Aorta (tissue), 5 donors: ENCODE data around the gene ZFP42. TPM values are rescaled to one million over a fixed set of nuclear protein-coding genes. Genes with fewer than 3 reads are reported as not detected.

ENCODE experiments used
- ATAC-seq: fragments of 200-7000 bp; cut with Tn5 transposase; one replicate; pipeline ENCODE4 v1.9.1; 2022; ENCODE audit warnings: moderate library complexity; ENCODE audit not compliant: low FRiP score
- DNase-seq, 2 donors: peaks; one replicate each; pipeline ENCODE4 v3.0.0-alpha.2; 2020
- H3K27ac ChIP-seq, 2 donors: one replicate each; pipeline ENCODE4 v1.5.1; 2013; ENCODE audit warnings: low read length in 2 of 2, mild to moderate bottlenecking in 2 of 2, moderate library complexity in 2 of 2, control low read depth in 1 of 2, inconsistent platforms in 1 of 2, low read depth in 1 of 2
- H3K27me3 ChIP-seq, 2 donors: one replicate each; pipeline ENCODE4 v1.6.1; 2013; ENCODE audit warnings: control low read depth in 1 of 2, low read length in 1 of 2, mild to moderate bottlenecking in 1 of 2, moderate library complexity in 1 of 2; ENCODE audit not compliant: insufficient read depth in 2 of 2, control insufficient read depth in 1 of 2
- H3K36me3 ChIP-seq, 2 donors: one replicate each; pipeline ENCODE4 v1.6.1; 2013; ENCODE audit warnings: control low read depth in 1 of 2, low read length in 1 of 2, mild to moderate bottlenecking in 1 of 2; ENCODE audit not compliant: insufficient read depth in 2 of 2, control insufficient read depth in 1 of 2
- H3K4me1 ChIP-seq, 2 donors: one replicate each; pipeline ENCODE4 v1.6.1; 2013; ENCODE audit warnings: low read length in 2 of 2, control low read depth in 1 of 2, mild to moderate bottlenecking in 1 of 2, moderate library complexity in 1 of 2; ENCODE audit not compliant: insufficient read depth in 2 of 2, control insufficient read depth in 1 of 2
- H3K4me3 ChIP-seq, 2 donors: one replicate each; pipeline ENCODE4 v1.5.1; 2013; ENCODE audit warnings: low read length in 2 of 2, control low read depth in 1 of 2, mild to moderate bottlenecking in 1 of 2
- H3K9me3 ChIP-seq: one replicate; pipeline ENCODE4 v1.6.1; 2013; ENCODE audit warnings: mild to moderate bottlenecking, low read length; ENCODE audit not compliant: control insufficient read depth
- WGBS, 2 donors: extraction: QIAGEN DNeasy Blood & Tissue Kit; methylation state at CpG; one replicate each; pipeline ENCODE4 v1.1.7; 2013; 5-methylcytosine and 5-hydroxymethylcytosine counted together
- intact Hi-C, 2 donors: fragments of 100-400 bp; cut with DNase I; formaldehyde crosslinking; loops; one replicate each; pipeline versions ENCODE4 v1.14.2 to v1.15.0; 2022
- polyA plus RNA-seq, 2 donors: library from polyadenylated mRNA; stranded (reverse); fragments of 200-250 nt; gene quantifications; one replicate each; pipeline ENCODE4 v1.2.3, GENCODE V29; 2013
- total RNA-seq, 2 donors: library from RNA; stranded (reverse); fragmentation: NEBNext Ultra II Directional; extraction: Animal tissue kit (Norgen Biotek cat#: 25700); gene quantifications; one replicate each; pipeline ENCODE4 v1.2.1, GENCODE V29; 2021
- donor health status: healthy with polysubstance abuse.
- donor health status: Bipolar disorder and iron deficiency.
- donor health status: DM: no; HTN: no; CAD: no.
- donor health status: DM: no; HTN: no; CAD: no.
- donor health status: DM: yes; HTN: yes; CAD: no.

ZFP42 gene
- total and polyA plus RNA-seq, 4 donors, result not detected

DNA sequence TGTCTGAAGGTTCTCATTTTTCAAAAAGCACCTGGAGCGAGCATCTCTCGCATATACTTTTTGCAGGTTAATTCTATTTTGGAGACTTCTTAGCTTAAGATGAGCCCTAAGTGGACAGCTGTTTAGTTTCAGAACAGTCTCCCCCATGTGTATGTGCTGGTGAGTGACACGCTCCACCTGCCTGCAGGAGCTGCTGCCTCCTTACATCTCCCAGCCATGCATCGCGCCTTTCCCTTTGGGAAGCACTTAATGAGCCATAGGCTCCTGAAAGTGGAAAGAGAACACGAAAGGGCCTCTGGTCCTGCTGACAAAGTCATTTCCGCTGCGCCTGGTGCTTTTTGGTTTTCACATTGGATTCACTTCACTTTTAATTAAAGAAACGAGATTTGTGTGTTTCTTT is 57.7 kb downstream of the ZFP42 start:
- Histone ChIP-seq H3K9me3 (no peaks in the 10 kb centered on the region), H3K36me3 (no peaks in the 10 kb centered on the region), H3K27ac (no peak overlapping the region), H3K4me3 (no peak overlapping the region), H3K27me3 (no peaks in the 10 kb centered on the region), H3K4me1 (no peaks in the 10 kb centered on the region)
- DNase-seq (no peak), ATAC-seq (no peak)
- intact Hi-C loops, result no loop called here
- 94 to 97% methylated on average over 9 of the region's 9 CpGs for WGBS, 2 donors

Other genes starting within 250 kb of the ZFP42 start
- gene TRIML2, start 113.8 kb downstream of the ZFP42 start, total RNA-seq, result not detected
- gene TRIML2, start 113.8 kb downstream of the ZFP42 start, polyA plus RNA-seq, result not detected
- gene TRIML1, start 143.7 kb downstream of the ZFP42 start, total RNA-seq, result not detected
- gene TRIML1, start 143.7 kb downstream of the ZFP42 start, polyA plus RNA-seq, result not detected